ENCODE measurements around the gene BCL3. TPM values are rescaled to one million over a fixed set of nuclear protein-coding genes. Genes with fewer than 3 reads are reported as not detected.

The BCL3 gene
- total and polyA plus RNA-seq, 2 of the 13 experiments (the other 11 are each of a cell fraction or from before 2014, with no cell fraction given) = 2.3 to 4.0 TPM

DNA sequence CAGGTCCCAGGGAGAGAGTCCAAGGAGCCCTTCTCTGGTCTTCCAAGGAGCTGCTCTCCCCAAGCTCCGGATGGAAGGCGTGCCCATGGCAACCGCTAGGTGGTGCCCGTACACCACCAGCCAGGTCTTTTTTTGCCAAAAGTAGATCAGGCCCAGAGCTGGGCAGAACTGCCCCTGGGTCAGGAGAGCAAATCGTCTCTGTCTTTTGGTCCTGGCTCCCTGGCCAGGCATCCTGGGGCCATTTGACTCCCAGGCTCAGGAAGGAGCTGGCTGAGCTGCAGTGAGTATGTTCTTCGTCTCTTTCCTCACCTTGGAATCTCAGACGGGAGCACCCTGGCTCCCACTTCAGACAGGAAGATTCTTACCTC lies 24.6 kb upstream of the BCL3 start (continued):
- TF ChIP-seq, protein P1, sequence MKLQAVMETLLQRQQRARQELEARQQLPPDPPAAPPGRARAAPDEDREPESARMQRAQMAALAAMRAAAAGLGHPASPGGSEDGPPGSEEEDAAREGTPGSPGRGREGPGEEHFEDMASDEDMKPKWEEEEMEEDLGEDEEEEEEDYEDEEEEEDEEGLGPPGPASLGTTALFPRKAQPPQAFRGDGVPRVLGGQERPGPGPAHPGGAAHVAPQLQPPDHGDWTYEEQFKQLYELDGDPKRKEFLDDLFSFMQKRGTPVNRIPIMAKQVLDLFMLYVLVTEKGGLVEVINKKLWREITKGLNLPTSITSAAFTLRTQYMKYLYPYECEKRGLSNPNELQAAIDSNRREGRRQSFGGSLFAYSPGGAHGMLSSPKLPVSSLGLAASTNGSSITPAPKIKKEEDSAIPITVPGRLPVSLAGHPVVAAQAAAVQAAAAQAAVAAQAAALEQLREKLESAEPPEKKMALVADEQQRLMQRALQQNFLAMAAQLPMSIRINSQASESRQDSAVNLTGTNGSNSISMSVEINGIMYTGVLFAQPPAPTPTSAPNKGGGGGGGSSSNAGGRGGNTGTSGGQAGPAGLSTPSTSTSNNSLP (IDR thresholded peaks at IDR 0.05; ENCODE audit: low read depth, low read length) = 0 out of 2 replicates have a peak, but pooled peaks have one; percentile 24
- TF ChIP-seq, protein P2, sequence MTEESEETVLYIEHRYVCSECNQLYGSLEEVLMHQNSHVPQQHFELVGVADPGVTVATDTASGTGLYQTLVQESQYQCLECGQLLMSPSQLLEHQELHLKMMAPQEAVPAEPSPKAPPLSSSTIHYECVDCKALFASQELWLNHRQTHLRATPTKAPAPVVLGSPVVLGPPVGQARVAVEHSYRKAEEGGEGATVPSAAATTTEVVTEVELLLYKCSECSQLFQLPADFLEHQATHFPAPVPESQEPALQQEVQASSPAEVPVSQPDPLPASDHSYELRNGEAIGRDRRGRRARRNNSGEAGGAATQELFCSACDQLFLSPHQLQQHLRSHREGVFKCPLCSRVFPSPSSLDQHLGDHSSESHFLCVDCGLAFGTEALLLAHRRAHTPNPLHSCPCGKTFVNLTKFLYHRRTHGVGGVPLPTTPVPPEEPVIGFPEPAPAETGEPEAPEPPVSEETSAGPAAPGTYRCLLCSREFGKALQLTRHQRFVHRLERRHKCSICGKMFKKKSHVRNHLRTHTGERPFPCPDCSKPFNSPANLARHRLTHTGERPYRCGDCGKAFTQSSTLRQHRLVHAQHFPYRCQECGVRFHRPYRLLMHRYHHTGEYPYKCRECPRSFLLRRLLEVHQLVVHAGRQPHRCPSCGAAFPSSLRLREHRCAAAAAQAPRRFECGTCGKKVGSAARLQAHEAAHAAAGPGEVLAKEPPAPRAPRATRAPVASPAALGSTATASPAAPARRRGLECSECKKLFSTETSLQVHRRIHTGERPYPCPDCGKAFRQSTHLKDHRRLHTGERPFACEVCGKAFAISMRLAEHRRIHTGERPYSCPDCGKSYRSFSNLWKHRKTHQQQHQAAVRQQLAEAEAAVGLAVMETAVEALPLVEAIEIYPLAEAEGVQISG (CRISPR knock-in tag; IDR thresholded peaks at IDR 0.05) = 0 out of 2 replicates have a peak, but pooled peaks have one; percentile 34
- TF ChIP-seq, protein P3, sequence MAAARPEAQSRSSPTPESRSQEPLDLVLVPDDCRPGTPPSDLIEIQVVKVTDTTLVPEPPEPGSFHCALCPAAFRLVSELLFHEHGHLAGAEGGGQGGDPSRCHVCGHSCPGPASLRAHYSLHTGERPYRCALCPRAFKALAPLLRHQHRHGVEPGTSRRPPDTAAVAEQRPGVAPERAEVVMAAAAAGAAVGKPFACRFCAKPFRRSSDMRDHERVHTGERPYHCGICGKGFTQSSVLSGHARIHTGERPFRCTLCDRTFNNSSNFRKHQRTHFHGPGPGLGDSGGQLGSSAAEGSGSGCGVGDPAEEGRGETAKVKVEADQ (CRISPR knock-in tag; IDR thresholded peaks at IDR 0.05; ENCODE audit: borderline replicate concordance) = no peak
- TF ChIP-seq XRCC5 (optimal IDR thresholded peaks at IDR 0.05; ENCODE audit: low read length) (peak; percentile 76), ZBTB7A (CRISPR knock-in tag; IDR thresholded peaks at IDR 0.05) (no peak), KDM5A (IDR thresholded peaks at IDR 0.05; ENCODE audit: borderline replicate concordance, low read length) (no peak)
- TF ChIP-seq, protein P4, sequence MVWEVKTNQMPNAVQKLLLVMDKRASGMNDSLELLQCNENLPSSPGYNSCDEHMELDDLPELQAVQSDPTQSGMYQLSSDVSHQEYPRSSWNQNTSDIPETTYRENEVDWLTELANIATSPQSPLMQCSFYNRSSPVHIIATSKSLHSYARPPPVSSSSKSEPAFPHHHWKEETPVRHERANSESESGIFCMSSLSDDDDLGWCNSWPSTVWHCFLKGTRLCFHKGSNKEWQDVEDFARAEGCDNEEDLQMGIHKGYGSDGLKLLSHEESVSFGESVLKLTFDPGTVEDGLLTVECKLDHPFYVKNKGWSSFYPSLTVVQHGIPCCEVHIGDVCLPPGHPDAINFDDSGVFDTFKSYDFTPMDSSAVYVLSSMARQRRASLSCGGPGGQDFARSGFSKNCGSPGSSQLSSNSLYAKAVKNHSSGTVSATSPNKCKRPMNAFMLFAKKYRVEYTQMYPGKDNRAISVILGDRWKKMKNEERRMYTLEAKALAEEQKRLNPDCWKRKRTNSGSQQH (CRISPR knock-in tag; IDR thresholded peaks at IDR 0.05; ENCODE audit: low read depth) = no peak
- TF ChIP-seq, protein P5, sequence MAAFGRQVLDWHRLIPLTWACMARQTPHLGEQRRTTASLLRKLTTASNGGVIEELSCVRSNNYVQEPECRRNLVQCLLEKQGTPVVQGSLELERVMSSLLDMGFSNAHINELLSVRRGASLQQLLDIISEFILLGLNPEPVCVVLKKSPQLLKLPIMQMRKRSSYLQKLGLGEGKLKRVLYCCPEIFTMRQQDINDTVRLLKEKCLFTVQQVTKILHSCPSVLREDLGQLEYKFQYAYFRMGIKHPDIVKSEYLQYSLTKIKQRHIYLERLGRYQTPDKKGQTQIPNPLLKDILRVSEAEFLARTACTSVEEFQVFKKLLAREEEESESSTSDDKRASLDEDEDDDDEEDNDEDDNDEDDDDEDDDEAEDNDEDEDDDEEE (CRISPR knock-in tag; IDR thresholded peaks at IDR 0.05) = no peak
- TF ChIP-seq, protein P6, sequence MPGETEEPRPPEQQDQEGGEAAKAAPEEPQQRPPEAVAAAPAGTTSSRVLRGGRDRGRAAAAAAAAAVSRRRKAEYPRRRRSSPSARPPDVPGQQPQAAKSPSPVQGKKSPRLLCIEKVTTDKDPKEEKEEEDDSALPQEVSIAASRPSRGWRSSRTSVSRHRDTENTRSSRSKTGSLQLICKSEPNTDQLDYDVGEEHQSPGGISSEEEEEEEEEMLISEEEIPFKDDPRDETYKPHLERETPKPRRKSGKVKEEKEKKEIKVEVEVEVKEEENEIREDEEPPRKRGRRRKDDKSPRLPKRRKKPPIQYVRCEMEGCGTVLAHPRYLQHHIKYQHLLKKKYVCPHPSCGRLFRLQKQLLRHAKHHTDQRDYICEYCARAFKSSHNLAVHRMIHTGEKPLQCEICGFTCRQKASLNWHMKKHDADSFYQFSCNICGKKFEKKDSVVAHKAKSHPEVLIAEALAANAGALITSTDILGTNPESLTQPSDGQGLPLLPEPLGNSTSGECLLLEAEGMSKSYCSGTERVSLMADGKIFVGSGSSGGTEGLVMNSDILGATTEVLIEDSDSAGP (CRISPR knock-in tag; IDR thresholded peaks at IDR 0.05; ENCODE audit: borderline replicate concordance) = peak; percentile 54; the same call in 1 of the 2 replicates
- TF ChIP-seq, protein P7, sequence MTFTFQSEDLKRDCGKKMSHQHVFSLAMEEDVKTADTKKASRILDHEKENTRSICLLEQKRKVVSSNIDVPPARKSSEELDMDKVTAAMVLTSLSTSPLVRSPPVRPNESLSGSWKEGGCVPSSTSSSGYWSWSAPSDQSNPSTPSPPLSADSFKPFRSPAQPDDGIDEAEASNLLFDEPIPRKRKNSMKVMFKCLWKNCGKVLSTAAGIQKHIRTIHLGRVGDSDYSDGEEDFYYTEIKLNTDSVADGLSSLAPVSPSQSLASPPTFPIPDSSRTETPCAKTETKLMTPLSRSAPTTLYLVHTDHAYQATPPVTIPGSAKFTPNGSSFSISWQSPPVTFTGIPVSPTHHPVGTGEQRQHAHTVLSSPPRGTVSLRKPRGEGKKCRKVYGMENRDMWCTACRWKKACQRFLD (CRISPR knock-in tag; IDR thresholded peaks at IDR 0.05; ENCODE audit: borderline replicate concordance) = no peak
- TF ChIP-seq, protein P8, sequence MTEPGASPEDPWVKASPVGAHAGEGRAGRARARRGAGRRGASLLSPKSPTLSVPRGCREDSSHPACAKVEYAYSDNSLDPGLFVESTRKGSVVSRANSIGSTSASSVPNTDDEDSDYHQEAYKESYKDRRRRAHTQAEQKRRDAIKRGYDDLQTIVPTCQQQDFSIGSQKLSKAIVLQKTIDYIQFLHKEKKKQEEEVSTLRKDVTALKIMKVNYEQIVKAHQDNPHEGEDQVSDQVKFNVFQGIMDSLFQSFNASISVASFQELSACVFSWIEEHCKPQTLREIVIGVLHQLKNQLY (CRISPR knock-in tag; IDR thresholded peaks at IDR 0.05) = no peak
- TF ChIP-seq, protein P9, sequence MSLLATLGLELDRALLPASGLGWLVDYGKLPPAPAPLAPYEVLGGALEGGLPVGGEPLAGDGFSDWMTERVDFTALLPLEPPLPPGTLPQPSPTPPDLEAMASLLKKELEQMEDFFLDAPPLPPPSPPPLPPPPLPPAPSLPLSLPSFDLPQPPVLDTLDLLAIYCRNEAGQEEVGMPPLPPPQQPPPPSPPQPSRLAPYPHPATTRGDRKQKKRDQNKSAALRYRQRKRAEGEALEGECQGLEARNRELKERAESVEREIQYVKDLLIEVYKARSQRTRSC (CRISPR knock-in tag; IDR thresholded peaks at IDR 0.05; ENCODE audit: low read depth) = no peak
